ENCODE measurements around the gene DLK1.

DLK1 gene

GRCh38 chr14:100775351-100775830 lies 48.7 kb downstream of the DLK1 start:
- no peak for DNase-seq (ENCODE audit: low read depth in 1 of 2, low spot score in 1 of 2)

DNA sequence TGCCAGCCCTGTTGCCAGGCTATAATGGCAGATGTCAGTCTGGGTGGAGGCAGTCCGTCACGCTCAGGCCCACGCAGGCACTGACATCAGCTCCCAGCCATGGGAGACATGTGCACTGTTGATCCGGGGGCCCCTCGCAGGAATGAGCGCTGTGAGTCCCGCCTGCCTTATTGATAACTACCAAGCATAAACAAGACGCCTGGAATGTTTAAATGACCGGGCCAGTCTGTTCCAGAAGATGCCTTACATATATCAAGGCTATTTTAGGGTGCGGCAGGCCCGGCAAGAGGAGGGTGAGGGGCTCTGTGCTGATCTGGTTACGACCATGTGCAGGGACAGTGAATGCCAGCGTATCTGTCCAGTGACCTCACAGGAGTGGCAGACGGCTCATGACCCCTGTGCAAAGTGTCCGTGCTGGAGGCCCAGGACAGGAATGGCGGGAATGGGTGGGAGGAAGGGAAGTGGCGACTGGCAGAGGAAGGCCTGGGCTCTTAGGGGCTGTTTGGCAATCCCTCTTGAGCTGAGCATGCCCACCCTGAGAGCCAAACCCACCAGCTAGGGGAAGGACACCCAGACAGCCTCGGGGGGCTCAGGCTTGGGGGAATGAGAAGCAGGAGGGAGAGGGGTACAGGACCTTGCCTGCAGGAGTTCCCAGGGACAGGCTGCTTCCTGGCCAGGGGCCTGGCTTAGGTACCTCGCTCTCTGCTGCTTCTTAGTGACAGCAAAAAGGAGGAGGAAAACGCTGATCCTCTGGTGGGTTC lies 49.3 kb downstream of the DLK1 start:
- DNase-seq (ENCODE audit: low read depth in 1 of 2, low spot score in 1 of 2): no peak

GRCh38 chr14:100776681-100777365 lies 50.1 kb downstream of the DLK1 start:
- no peak for DNase-seq (ENCODE audit: low read depth in 1 of 2, low spot score in 1 of 2)

- DNase-seq (ENCODE audit: low read depth in 1 of 2, low spot score in 1 of 2): no peak
These were observed 50.7 kb downstream of the DLK1 start for GRCh38 chr14:100777366-100777817.

DNA sequence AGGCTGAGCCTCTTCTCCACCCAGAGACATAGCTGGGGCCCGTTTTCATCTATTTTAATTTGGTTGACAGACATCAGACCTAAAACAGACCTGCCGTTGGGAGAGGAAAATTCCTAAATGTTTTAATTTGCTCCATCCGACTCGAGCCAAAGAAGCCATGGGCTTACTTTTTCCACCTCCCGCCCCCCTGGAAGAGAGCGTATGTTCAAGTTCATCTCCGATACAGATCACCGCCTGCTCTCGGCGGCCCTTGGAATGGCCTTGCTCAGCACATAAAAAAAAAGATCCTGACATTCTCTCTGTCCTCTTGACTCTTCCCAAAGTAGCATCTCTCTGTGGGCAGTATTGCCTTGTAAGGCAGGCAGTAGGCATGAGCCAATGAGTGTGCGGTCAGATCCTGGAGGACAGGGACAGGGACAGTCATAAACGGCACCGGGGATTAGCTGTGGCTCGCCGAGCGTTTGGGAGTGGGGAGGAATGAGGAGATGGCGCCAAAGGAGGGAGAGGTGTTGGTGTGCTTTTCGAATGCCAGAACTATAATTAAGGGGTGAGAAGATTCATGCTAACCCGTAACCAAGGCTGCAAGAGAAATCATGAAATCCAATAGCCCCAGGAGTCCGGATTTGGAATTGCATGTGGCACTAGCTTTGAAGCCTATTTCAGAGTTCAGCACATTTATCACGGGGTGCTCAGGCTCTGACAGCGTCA lies 51.3 kb downstream of the DLK1 start:
- no peak for DNase-seq (ENCODE audit: low read depth in 1 of 2, low spot score in 1 of 2)

DNA sequence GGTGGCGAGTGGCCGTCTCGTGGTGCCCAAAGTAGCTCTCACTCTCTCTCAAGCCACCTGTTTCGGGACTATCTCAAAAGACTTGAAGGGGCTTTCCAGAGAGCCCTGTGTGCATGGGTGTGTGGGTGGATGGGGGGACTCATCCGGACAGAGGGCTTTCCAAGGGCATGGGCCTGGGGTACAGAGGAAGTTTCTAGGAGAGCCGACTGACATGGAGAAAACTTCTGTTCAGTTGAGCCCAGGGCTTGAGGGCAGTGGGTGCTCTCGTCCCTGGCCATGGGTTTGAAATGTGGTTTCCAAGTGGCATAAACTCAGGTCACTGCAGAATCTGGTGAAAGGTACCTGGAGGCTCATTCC lies 51.8 kb downstream of the DLK1 start:
- no peak for DNase-seq (ENCODE audit: low read depth in 1 of 2, low spot score in 1 of 2)

DNA sequence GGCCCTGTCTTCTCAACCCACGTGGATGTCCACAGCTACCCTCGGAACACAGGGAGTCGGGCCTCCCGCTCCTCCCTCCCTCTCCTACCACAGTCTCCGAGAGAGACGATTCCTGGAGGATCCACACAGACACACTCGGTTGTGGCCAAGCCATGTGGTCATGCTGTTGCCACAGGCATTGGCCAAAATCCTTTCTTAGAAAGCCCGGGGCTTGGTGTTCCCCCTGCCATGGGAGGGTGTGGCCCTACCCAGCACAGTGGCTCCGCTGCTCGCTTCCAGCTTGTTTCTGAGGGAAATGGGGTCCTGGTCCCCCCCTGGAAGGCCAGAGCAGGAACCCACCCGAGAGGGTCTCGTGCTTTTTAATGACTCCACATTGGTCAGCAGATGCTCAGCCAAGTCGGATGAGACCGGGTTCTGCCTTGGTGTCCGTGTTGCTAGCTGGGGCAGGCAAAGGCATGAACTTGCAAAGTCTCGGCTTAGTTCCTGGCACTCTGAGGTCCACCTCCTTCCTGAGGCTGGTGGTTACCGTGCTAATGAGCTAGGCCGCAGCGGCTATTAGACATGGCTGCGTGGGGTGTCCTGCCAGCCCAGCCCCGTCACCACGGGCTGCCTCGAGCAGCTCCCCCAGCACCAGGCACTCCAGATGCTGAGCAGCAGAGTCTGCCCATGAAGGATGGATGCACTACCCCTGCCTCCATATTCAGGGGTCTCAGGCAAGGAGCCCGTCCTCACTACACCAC lies 52.4 kb downstream of the DLK1 start:
- no peak for DNase-seq (ENCODE audit: low read depth in 1 of 2, low spot score in 1 of 2)

DNA sequence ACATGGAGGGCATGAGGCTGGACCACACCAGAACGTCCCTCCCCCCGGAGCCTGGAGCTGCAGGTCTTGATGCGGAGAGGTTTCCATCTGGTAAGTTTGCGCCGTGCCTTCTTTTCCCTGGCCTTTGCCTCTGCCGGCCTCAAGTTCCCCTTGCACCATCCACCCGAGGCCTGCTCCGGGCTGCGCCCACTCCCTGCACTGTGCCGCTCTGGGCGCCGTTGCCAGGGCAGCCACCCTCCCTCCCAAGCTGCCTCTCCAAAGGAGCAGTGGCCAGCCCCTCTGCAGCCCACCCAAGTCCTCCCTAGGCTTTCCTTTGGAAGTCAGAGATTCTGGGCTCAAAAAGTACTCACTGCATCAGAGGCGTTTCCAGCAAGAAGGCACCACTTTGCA lies 53.0 kb downstream of the DLK1 start:
- DNase-seq (ENCODE audit: low read depth in 1 of 2, low spot score in 1 of 2): no peak

DNA sequence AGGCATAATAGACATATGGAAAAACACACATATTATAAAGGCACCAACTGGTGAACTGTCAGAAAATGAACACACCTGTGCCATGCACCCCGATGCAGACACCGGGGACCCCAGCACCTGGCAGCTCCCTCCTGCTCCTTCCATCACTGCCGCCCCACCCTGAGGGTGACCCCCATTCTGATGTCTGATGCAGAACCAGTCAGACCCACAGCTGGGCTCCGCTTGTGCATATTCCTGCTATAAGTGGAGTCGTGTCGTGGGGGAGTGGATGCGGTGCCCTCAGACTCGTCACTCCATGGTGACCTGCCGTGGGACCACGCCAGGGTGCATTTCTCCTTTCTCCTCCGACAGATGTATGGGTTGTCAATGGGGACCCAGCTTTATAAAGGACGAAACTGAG lies 53.6 kb downstream of the DLK1 start:
- no peak for DNase-seq (ENCODE audit: low read depth in 1 of 2, low spot score in 1 of 2)

GRCh38 chr14:100780646-100781355 lies 54.1 kb downstream of the DLK1 start:
- DNase-seq (ENCODE audit: low read depth in 1 of 2, low spot score in 1 of 2): no peak

GRCh38 chr14:100781952-100782351 lies 55.3 kb downstream of the DLK1 start:
- DNase-seq (ENCODE audit: low read depth in 1 of 2, low spot score in 1 of 2): no peak

GRCh38 chr14:100782516-100783320 lies 56.0 kb downstream of the DLK1 start:
- DNase-seq (ENCODE audit: low read depth in 1 of 2, low spot score in 1 of 2): no peak

DNA sequence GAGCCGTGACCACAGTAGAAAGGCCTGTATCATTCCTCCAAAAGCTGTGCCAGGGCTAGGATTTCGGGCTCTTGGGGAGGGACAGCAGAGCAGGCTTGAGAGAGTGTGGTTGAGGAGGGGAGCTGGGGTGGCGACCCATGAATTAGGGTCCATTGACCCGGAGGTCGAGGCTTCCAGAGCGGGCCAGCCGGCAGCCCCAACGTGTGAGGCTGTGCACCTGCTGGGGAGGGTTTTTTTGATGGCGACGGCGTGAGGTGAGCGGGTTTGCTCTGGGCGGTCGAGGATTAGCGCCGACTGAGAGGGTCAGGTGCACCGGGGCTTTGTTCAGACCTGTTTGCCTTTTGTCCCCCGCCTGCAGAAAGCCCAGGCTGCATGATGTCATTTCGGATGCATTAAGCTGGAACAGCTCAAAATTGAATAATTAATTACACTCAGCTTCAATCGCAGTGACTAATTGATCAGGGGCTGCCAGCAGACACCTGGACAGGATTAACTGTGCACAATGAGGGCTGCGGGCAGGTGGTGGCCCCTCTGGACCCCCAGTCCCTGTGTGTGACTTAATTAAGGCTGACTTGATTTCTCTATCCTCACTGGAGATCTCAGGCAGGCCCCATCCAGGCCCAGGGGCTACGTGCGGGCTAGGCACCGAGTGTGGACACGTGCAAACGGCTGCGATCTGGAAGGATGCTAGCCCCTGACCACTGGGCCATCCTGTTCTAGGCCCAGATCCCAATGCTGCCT lies 57.1 kb downstream of the DLK1 start:
- DNase-seq (ENCODE audit: low read depth in 1 of 2, low spot score in 1 of 2): no peak

DNA sequence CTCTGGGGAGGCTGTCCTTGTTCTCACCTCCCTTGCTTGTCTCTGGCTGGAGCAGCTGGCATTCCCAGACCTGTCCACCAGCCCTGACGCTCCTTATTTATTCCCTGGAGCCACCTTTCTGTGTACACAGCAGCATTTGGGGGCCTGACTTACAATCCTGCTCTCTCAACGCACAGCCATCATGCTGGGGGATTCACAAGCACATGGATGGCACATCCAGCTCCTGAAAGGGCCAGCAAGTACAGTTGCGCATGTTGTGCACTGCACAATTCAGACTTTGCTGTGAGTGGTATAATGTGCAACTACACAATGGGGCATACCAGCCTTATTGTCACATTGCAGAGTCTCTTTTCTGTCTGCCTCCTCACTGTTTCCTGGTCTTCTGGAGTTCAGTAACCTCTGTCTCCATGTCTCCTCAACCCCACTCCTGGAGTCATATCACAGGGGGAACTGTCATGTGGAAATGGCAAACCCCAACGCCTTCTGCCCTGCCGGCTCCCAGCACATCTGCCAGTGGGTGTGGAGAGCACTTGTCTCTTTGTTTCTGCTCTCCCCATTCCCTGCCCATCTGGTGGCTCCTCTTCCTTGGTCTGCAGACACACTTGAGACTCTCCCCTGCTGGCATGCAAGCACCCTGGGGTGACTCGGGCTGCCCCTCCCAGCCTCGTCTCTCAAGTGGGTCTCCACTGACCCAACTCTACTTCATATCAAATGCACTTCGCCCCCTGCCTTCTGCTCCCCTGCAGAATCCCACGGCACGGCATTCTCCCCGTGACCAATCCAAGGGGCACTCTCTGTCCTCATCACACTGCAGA lies 58.0 kb downstream of the DLK1 start:
- DNase-seq (ENCODE audit: low read depth in 1 of 2, low spot score in 1 of 2): no peak

DNA sequence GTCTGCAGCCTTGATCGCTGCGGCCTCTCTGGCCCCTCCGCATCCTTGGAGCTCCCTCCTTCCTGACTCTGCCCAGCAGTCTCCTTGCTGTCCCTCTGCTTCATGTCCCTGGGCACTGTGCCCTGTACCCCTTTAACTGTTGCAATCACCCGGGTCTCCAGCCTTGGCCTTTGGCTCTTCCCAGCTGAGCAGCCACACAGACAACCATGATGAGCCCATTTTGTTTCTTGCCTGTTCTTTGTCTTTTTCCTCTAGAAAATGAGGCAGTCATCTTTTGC lies 58.6 kb downstream of the DLK1 start:
- no peak for DNase-seq (ENCODE audit: low read depth in 1 of 2, low spot score in 1 of 2)

DNA sequence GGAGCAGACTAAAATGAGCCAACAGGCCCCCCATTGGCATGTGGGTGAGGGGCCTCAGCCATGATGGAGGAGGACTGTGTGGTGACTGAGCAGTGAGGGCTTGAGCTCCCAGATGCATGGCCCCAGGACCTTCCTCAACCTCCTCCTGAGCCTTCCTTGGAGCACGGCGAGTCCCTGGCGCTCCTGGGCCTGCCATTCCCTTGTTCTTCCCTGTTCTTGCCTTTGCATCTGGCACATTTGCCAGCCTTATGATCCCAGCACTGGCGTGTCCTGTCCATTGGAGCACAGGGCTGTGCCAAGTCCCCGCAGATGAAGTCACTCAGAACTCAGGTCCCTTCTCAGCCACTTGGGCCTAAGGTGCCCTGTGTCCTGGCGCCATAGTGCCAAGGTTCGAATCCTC lies 58.9 kb downstream of the DLK1 start:
- no peak for DNase-seq (ENCODE audit: low read depth in 1 of 2, low spot score in 1 of 2)

DNA sequence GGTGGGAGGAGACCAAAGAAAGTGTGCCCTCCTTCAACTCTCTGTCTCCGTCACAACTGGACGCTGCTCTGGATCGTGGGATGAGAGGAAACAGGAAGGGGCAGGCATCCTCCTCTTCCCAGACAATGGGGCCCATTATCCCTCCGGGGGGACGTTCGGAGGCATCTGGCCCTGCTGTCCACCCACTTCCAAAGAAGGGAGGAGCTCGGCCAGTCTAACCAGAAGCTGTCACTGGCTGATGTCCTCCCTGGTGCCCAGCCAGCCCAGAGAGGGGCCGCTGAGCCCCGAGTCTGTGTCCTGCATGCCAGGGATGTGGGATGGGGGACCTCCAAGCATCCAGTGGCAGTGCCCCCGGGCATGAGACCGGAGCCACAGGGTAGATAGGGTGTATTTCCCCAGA lies 59.4 kb downstream of the DLK1 start:
- no peak for DNase-seq (ENCODE audit: low read depth in 1 of 2, low spot score in 1 of 2)

GRCh38 chr14:100786576-100787219 lies 60.0 kb downstream of the DLK1 start:
- DNase-seq (ENCODE audit: low read depth in 1 of 2, low spot score in 1 of 2): no peak

Data from activated T-helper 1 cell treated with anti-CD3 and anti-CD28 coated beads, Interleukin-2, amount 50 U/mL, for 16 hours (primary cell).